NCI-H128 (cell line): ENCODE measurements around the gene AHCYL1.
"Not testable (repeated sequence)": the region's sequence is repeated elsewhere in the genome, so short reads cannot be mapped to it uniquely, and the experiment has no call there.

Experiments used
- DNase-seq: peaks from one replicate; lab custom pipeline; 2025; ENCODE audit not compliant: unreplicated experiment; lab: John Stamatoyannopoulos, UW

Gene AHCYL1

DNA sequence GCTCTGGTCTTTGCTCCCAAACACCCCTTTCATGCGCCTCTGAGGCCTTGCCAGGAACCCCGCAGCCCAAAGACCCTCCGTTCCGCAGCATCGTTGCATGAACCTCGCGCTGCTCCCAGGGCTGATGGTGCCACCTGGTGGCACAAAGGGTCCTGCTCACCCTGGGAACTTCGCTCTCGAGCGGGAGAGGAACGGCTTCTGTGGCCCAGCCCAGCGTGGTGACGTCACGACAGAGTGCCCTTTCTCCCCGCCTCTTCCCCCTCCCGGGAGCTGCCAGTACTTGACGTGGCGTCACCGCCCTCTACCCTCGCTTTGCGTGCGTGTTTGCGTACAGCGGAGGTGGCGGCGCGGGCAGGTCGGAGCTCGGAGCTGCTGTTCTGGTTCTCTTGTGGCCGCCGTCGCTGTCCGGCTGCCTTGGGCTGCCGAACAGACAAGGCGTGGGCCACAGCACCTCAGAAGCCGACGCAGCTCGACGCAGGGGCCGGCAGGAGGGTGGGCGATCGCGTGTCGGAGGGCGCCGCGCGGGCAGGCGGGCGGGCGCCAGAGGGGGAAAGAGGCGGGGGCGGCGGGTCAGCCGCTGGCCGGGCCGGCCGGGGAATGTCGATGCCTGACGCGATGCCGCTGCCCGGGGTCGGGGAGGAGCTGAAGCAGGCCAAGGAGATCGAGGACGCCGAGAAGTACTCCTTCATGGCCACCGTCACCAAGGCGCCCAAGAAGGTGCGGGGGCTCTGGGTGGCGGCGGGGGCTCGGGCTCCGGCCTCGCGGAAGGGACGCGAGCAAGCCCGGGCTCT is at the start of gene AHCYL1:
Gene AHCYL1, plus strand, starts transcription at position 310 of the 791 bp plus-strand sequence. Its CDS starts 288 bp downstream, at position 598.
- DNase-seq: peak; percentile 99

- DNase-seq: no peak
Measured at GRCh38 chr1:109935451-109935900, 49.1 kb upstream of the AHCYL1 start.

DNA sequence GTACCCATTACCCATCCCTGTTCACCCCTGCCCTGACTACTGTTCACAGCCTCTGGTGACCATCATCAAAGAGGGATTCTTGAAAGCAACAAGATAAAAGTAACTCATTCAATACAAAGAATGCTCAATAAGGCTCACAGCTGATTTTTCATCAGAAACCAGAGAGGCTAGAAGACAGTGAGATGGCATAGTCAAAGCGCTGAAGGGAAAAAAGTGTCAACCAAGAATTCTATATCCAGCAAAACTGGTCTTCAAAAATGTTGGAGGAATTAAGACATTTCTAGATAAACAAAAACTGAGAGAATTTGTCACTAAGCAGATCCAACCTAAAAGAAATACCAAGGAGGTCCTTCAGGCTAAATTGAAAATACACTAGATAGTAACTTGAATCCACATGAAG is 46.8 kb upstream of the AHCYL1 start:
- no peak for DNase-seq

- DNase-seq: no peak
Measured at GRCh38 chr1:109938556-109938955, 46.0 kb upstream of the AHCYL1 start.

GRCh38 chr1:109942434-109942833 is 42.1 kb upstream of the AHCYL1 start:
- DNase-seq: no peak

DNA sequence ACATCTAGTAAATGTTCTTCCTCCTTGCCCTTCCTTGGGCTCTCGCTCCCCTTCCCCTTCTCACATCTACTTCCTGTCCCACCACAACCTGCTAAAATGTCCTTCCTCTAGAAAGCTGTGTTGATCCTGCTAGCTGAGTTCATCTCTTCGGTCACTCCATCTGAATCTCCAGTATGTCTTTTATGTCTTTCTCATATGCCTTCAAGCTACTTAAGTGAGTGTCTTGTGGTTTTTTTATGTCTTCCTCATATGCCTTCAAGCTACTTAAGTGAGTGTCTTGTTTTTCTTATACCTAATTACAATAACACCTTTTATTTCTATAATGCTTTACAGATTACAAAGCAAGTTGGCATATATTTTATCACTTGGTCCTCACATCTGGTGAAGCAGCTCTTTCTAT is 40.0 kb upstream of the AHCYL1 start:
- DNase-seq: no peak

DNA sequence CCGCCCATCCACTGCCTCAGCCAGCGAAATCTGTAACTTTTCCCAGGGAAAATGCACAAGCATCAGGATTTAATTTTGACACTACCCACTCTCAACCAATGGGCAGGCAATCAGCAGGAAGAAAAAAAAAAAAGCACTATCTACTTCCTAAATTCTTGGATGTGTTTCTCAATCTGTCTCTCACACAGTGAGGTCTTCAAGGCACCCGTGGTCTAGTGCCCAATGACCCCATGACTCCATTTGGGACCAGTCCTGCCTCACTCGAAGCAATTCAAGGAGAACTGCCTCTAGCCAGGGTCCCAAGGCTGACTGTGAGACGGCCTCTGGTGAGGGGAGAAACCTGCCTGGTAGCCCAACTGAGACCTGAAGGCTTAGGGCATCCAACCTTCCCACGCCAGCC is 38.1 kb upstream of the AHCYL1 start:
- DNase-seq: no peak

GRCh38 chr1:109947582-109948284 is 36.8 kb upstream of the AHCYL1 start:
- DNase-seq: no peak

- DNase-seq: no peak
Measured at GRCh38 chr1:109948285-109948630, 36.3 kb upstream of the AHCYL1 start.

- no peak for DNase-seq
Measured at GRCh38 chr1:109950038-109950437, 34.5 kb upstream of the AHCYL1 start.

DNA sequence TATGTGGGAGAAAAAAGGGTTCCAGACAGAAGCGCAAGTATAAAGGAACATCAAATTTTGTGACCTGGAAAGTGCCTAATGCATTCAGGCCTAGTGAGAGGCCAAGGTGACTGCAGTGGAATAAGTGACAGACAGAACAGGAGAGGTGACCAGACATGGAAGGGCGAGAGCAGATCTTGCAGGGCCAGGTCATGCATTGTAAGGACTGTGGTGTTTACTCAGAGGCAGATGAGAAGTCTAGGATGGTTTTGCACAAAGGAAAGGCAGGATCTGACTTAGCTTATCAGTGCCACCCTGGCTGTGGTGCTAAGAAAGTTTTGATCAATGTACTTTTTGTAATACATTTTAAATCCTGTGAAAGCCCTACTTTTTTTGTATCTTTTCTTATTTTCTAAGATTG is 34.1 kb upstream of the AHCYL1 start:
- DNase-seq: no peak

GRCh38 chr1:109951501-109951900 is 33.1 kb upstream of the AHCYL1 start:
- not testable (repeated sequence) for DNase-seq

DNA sequence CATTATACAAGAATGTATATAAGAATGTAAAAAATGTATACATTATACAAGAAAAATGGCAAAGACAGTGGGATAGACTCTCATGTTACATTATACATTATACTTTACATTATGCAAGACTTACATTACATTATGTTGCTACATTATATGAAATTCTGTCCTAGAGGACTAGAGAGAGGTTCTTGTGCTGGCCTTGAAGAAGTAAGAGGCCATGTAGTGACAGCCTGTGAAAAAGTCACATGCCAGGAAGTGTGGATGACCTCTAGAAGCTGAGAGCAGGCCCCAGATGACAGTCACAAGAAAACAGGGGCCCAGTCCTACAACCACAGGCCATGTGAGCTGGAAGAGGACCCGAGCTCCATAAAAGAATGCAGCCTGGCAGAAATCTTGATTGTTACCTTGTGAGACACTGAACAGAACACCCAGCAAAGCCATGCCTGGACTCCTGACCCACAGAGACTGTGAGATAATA is 30.5 kb upstream of the AHCYL1 start:
- DNase-seq: no peak

DNA sequence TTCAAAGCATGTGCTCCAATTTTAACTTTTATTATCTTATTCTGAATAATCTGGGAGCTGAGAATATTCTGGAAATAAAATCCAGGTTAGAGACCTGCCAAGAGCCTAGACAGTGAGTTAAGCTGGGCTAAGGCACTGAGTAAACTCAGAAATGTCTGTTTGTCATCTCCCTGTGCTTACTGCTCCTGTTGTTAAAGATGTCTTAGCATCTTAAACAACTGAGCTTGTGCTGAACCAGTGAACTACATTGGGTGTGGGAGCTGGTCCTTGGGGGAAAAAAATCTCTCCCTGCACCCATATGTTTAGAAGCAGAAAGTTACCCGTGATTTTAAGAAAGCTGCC is 25.0 kb upstream of the AHCYL1 start:
- DNase-seq: no peak

DNA sequence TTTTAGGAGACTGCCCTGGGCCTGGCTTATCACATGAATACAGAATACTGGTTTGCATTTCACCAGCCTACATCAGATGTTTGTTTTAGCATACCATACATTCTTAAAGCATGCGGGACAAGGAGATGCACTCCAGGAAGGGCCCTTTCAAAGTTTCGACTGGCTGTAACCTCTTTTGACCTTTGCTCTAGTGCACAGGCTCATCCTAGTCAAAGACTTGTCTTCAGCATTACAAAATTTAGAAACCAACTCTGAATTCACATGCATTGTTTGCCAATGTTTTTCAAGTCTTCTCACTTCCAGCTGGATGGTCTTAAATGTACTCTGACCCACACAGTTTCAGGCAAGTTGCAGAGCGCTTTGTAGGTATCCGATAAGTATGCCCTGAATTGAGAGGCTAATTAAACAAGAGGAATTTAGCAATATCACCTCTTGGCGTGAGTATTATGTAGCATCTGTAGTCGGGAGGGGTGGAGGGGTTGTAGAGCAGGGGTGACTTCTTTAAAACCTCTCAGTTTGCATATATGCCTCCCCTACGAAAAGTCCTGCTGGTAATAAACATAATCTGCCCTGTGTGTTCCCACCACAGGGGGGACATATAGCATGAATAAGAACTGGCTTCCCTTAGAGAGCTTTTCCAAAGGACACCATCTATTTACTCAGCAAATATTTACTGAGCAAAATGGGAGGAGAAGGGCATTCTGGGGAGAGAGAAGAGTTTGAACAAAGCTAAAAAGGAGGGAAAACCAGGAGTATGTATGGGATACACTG is 24.4 kb upstream of the AHCYL1 start:
- DNase-seq: no peak

GRCh38 chr1:109960745-109961094 is 23.8 kb upstream of the AHCYL1 start:
- no peak for DNase-seq

- DNase-seq: no peak
Measured at GRCh38 chr1:109963864-109964263, 20.7 kb upstream of the AHCYL1 start.

GRCh38 chr1:109969146-109969829 is 15.3 kb upstream of the AHCYL1 start:
- DNase-seq: no peak

- no peak for DNase-seq
Measured at GRCh38 chr1:109969907-109970306, 14.7 kb upstream of the AHCYL1 start.

DNA sequence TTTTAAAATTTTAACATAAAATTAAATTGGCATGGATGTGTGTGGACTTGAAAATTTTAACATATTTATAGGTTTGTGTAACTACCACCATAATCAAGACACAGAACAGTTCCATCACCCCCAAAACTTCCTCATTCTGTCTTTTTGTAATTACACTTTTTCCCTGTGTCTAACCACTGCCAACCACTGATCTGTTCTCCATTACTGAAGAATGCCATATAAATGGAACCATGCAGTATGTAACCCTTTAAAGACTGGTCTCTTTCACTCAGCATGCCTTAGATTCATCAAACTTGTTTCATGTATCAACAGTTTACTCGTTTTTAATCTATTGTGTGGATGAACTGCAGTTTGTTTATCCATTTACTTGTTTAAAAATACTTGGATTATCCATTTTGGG is 13.0 kb upstream of the AHCYL1 start:
- no peak for DNase-seq

DNA sequence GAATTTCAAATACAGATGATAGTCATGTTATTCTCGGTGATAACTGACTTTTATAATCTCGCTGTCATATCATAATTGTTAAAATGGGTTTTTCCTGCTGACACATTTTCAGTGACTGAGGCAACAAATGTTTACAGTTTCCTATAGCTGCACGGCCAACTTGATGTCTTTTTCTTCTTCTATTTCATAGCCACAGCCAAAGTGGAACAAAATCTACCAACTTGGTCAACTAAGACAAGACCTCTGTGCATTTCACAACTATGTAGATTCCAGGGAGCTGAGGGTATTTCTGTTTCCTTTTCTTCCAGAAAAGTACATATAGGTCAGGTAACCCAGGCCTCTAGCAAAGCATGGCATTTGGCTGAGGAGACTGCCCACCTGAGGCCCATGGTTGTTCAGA is 10.4 kb upstream of the AHCYL1 start:
- DNase-seq: no peak
